Fibroblast of the aortic adventitia (primary cell): ENCODE data around the gene WBP11. TPM values are rescaled to one million over a fixed set of nuclear protein-coding genes. Genes with fewer than 3 reads are reported as not detected.

Source experiments
- DNase-seq: peaks from one replicate; pipeline ENCODE4 v3.0.0-alpha.2; 2010; ENCODE audit warnings: low read depth
- H3K4me3 ChIP-seq: 2 replicates; pipeline ENCODE4 v1.5.1; 2011; ENCODE audit warnings: low read depth, mild to moderate bottlenecking, control low read depth, low read length, moderate library complexity
- total RNA-seq: library from RNA; depleted of rRNA; stranded (reverse); fragments of >200 nt; gene quantifications from 2 replicates; pipeline ENCODE4 v1.2.3, GENCODE V29; 2012; ENCODE audit warnings: low replicate concordance
- TF ChIP-seq, protein P1 (sequence below): IDR thresholded peaks from 2 replicates; pipeline ENCODE4 v1.5.1; 2011; ENCODE audit warnings: mild to moderate bottlenecking, low read length, control low read depth, inconsistent platforms; ENCODE audit not compliant: insufficient read depth

WBP11 gene
- total RNA-seq, 1 donor, result 15.9 TPM

DNA sequence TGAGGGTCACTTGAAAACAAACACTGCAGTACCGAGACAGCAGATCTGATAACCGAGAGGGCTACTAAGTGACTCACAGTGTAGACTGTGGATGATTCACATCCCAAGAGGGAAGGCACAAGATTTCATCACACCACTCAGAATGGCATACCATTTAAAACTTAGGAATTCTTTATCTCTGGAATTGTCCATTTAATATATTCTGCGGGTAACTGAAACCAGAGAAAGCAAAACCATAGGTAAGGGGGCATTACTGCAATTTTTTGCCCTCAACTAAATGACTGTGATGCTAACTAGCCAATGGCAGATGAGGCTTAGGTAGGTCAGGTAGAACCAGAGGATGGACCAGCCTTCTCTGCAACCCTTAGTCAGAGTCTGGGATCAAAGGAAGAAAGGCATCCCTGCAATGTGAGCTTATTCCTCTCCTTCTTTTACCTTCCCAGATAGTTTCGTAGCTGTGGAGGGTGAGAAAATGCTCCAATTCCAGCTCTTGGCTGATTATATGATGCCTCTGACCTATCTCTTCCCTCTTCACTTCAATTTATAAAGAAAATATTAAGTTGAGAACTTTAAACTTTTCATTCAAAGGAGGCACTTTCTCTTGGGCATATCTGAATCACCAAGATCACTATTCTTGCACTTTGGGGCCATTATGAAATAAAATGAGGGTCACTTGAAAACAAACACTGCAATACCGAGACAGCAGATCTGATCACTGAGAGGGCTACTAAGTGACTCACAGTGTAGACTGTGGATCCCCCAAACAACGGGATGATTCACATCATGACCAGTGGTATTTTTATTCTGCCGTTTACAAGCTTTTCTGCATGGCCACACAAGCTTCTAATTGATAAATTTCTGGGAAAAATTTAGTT, 33.3 kb upstream of the WBP11 start:
- TF ChIP-seq, protein P1, sequence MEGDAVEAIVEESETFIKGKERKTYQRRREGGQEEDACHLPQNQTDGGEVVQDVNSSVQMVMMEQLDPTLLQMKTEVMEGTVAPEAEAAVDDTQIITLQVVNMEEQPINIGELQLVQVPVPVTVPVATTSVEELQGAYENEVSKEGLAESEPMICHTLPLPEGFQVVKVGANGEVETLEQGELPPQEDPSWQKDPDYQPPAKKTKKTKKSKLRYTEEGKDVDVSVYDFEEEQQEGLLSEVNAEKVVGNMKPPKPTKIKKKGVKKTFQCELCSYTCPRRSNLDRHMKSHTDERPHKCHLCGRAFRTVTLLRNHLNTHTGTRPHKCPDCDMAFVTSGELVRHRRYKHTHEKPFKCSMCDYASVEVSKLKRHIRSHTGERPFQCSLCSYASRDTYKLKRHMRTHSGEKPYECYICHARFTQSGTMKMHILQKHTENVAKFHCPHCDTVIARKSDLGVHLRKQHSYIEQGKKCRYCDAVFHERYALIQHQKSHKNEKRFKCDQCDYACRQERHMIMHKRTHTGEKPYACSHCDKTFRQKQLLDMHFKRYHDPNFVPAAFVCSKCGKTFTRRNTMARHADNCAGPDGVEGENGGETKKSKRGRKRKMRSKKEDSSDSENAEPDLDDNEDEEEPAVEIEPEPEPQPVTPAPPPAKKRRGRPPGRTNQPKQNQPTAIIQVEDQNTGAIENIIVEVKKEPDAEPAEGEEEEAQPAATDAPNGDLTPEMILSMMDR, result no peak

DNA sequence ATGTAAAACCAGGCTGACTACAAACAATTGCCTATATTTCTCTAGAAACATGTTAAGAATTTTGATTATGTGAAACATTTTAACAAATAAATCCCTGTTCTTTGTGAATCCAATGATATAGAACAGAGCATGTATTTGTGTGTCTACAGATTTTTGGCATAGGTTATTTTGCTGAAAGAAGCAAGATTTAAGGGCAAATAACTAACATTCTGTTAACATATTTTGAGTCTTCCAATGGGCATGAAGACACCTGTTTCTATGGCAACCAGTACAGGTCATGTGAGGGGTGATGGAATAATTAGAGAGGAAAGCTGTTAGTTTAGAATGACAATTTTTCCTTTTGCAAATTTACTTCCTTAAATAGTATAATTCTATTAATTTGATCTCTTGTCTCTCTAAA, 31.2 kb upstream of the WBP11 start:
- TF ChIP-seq, protein P1, result no peak
- no peak for DNase-seq
- H3K4me3 ChIP-seq, result no peak overlapping the region

More for the DNA sequence above, 33.3 kb upstream of the WBP11 start:
- peak; percentile 91 for DNase-seq
- peak overlapping the region; percentile 22 for H3K4me3 ChIP-seq

DNA sequence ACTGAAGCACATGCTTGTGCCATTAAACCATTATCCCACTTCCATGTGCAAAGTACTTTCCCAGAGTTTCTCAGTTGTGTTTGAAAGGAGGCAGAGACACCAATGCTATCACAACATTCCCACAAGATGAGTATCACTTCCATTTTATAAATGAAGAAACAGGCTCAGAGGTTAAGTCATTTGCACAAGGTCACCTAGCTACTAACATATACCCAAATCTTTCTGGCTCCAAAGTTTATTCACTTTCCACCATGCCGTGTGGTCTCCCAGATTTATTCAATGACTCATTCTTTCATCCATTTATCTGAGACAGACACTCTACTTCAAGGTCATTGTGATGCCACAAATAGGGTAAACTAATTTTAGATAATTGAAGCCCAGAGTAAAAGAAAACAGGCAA, 30.7 kb upstream of the WBP11 start:
- H3K4me3 ChIP-seq, result no peak overlapping the region
- DNase-seq, result no peak
- TF ChIP-seq, protein P1, result no peak

DNA sequence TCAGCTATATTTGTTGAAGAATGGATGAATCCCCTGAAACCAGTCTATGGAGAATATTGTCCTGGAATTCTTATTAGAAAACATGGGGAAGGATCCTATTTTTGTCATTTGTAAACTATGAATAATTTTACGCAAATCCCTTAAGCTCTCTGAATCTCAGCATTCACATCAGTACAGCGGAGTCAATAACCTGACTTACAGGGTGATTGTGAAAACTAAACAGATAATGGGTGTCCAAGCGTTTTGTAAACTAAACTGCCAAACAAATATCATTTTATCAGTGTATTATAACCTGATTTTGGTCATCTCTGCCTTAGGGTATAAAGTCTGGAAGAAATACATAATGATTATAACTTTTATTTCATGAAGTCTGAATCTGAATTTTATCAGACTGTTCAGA, 30.1 kb upstream of the WBP11 start:
- TF ChIP-seq, protein P1, result no peak
- H3K4me3 ChIP-seq, result no peak overlapping the region
- DNase-seq, result no peak

DNA sequence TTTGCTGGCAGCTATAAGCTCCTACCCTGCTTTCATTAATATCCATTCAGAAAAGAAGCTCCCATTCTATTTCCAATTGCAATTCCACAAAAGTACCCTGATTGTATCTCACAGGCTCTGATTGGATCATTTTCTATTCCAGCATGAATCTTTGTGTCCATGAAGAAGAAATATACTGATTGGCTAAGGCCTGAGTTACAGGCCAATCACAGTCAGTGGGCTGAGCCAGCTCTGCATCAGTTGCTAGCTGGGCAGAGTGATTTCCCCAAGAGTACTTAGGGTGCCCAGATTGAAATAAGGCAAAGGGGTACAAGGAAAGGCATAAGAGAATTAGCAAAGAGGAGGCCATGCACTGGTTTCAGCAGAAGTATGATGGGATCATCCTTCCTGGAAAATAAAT, 25.6 kb upstream of the WBP11 start:
- TF ChIP-seq, protein P1, result no peak
- H3K4me3 ChIP-seq, result no peak overlapping the region
- DNase-seq, result no peak

DNA sequence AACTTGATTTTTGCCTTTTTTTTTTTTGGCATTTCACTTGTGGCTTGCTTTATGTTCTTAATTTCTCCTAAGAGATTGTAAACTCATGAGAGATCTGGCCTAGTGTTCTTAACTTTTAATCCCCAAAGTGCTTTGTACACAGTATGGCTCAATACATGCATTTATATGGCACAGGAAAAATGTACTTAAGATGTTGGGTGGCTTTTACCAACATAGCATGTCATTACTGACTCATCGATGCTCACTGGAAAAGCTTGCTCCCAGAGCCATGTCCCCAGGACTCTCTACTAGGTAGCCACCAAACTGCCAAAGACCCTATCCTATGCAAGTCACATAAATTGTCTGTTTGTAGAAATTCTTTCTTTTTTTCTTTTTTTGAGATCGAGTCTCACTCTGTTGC, 23.8 kb upstream of the WBP11 start:
- TF ChIP-seq, protein P1, result no peak
- H3K4me3 ChIP-seq, result no peak overlapping the region
- no peak for DNase-seq
